Fibroblast of gingiva (primary cell): ENCODE results near the gene C11orf52.
"Not testable (repeated sequence)": the region's sequence is repeated elsewhere in the genome, so short reads cannot be mapped to it uniquely, and the experiment has no call there.

Experiments used
- DNase-seq: peaks from one replicate; pipeline ENCODE4 v3.0.0-alpha.2; 2011; ENCODE audit warnings: low read depth

C11orf52 gene

DNA sequence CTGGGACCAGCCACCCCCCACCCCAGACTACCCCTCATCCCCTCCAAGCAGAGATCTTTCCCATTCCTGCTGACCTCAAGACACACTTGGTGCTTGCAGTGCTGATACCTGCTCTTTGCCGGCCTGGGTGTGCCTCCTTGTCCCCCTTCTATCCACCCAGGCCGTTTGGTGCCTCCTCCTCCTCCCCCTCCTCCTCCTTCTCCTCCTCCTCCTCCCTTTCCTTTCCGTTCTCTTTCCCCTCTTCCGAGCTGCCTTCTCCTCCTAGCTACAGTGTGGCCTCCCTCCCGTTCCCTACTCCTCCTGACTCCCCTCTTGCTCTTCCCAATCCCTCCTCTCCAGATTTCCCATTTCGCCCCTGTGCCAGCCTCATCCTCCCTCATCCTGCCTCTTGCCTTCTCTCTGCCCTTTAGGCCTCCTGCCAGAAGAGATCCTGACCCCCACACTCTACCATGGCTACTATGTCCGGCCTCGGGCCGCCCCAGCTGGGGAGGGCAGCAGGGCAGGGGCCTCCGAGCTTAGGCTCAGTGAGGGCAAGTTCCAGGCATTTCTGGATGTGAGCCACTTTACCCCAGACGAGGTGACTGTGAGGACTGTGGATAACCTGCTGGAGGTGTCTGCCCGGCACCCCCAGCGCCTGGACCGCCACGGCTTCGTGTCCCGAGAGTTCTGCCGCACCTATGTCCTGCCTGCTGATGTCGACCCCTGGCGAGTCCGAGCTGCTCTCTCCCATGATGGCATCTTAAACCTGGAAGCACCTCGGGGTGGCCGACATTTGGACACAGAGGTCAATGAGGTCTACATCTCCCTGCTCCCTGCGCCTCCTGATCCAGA, 5.5 kb upstream of the C11orf52 start:
- no peak for DNase-seq

DNA sequence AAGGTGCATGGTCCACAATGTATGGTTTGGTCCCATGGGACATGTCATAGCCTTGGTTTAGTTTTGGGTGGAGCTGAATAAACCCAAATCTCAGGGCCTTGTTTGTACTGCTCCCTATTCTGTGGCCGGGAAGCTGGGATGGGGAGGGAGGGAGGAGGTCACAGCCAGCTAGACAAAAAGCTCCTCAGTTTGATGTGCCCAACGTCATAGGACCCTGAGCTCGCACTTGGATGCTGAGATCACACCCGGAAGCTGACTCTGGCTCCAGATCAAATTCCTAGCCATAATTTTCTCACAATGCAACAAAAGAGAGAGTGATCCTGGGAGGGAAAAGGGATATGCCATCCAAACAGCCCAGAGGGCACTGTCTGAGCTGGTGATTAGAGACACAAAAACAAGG, 4.7 kb upstream of the C11orf52 start:
- peak; percentile 33 for DNase-seq

GRCh38 chr11:111916768-111917167, 1.9 kb upstream of the C11orf52 start:
- no peak for DNase-seq

DNA sequence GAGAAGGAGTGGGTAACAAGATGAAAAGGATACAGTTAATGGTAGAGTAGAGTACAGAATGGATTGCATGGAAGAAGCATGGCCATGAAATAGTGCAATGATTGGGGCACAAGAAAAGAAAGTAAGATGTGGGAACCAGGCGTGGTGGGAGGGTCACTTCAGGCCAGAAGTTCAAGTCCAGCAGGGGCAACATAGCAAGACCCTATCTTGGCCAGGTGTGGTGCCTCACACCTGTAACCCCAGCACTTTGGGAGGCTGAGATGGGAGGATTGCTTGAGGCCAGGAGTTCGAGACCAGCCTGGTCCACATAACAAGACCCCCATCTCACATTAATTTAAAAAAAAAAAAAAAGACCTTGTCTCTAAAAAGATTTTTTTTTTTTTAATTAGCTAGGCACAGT, 1.4 kb upstream of the C11orf52 start:
- no peak for DNase-seq

DNA sequence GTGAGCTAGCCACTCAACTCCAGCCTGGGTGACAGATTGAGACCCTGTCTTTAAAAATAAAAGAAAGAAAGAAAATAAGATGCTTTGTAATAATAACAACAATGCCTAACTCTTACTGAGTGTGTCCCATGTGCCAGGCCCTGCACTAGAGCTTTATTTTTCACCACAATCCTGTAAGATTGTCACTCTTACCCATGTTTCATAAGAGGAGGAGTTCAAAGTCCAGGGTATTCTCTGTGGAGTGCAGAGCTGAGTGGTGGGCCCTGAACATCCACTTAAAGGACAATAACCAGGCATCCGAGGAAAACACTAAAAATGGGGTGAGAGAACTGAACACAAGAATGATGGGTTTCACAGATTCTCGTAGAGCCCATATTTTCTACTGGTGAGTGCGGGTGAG, 925 bp upstream of the C11orf52 start:
- DNase-seq: no peak

GRCh38 chr11:111920908-111921307, 2.2 kb downstream of the C11orf52 start:
- DNase-seq: no peak

DNA sequence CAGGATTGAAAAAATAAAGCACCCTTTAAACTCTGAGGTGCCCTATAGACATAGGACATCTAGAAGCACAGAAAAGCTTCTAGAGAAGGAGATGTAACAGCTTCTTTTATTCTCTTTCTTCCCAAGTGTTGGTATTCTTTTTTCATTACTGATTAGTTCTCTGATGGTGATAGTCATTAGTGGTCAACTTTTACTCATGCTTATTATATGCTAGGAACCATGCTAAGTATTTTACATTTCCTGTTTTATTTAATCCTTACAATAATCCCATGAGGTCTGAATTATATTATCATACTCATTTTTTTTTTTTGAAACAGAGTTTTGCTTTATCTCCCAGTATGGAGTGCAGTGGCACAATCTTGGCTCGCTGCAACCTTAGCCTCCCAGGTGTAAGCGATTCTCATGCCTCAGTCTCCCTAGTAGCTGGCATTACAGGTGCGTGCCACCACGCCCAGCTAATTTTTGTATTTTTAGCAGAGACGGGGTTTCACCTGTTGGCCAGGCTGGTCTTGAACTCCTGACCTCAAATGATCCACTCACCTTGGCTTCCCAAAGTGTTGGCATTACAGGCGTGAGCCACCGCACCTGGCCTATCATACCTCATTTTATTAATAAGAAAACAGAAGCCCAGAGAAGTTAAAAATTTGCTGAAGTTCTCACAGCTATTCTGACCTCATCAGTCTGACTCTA, 3.0 kb downstream of the C11orf52 start:
- DNase-seq: no peak

DNA sequence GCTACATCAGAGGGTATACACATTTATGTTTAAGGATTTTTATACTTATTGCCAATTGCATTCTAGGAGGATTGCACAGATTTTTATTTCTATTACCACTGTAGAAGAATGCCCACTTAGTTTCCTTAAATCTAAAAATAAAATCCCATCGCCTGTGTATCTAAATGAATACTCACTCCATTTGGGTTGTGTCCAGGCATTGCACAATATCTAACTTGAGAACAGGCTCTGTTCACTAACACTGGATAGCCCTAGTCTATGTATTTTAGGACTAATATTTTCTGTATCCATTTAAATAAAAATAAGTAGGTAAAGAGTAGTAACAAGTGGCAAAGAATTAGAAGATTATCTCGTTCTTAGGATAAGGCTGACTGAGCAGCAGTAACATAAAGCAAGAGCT, 4.1 kb downstream of the C11orf52 start:
- DNase-seq: peak; percentile 82

- DNase-seq: peak; percentile 50
Measured at GRCh38 chr11:111923351-111923788, 4.7 kb downstream of the C11orf52 start.

- no peak for DNase-seq
Measured at GRCh38 chr11:111923951-111924350, 5.2 kb downstream of the C11orf52 start.

DNA sequence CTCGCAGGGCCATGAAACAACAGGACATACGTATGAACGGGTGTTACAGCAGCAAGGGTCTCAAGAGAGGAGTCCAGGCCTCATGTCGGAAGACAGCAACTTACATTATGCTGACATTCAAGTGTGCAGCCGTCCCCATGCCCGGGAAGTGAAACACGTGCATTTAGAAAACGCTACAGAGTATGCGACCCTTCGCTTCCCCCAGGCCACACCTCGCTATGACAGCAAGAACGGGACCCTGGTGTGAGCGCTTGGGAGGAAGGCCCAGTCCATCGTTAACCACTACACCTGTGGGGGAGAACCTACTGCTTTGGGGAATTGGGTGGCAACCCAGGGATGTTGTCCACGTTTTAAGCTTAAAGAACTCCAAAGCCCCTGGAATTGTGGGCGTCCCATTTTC, 7.2 kb downstream of the C11orf52 start:
- DNase-seq: no peak

DNA sequence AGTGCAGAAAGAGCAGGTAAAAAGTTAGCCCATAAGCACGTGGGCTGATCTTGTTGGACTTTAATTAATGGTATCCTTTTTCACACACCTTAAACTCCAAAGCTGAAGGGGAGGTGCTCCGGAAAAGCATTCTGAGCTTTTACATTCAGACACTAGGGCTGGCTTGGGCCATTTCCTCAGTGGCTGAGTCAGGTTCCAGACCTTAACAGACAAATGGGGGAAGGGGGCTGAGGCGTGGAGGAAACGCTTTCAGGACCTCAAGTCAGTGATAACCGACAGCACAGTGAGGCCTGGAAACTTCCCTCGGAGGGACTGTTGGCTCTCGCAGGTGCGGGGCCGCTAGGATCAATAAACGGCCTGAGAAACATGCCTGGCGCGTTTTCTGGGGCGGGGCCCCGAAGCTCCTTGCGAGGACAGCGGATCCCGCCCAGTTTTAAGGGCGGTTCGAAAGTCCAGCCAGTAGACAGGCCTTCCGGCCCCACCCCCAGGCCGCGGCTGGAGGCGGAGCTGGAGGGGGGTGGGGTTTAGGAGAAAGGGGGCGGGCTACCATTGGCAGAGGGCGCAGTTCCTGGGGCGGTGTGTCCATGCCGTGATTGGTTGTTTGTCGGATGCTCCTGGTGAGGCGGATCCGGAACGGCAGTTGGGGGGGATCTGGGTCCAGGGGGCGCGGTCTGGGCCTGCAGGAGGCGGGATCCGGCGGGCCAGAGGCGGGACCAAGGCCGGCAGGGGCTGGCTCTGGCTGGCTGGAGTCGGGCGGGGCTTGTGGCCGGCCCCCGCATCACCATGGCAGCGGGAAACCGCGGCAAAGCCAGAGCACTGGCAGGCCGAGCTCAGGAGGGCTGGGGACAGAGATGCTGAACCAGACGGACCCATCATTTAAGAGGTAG, 8.0 kb downstream of the C11orf52 start:
- DNase-seq: peak; percentile 97

DNA sequence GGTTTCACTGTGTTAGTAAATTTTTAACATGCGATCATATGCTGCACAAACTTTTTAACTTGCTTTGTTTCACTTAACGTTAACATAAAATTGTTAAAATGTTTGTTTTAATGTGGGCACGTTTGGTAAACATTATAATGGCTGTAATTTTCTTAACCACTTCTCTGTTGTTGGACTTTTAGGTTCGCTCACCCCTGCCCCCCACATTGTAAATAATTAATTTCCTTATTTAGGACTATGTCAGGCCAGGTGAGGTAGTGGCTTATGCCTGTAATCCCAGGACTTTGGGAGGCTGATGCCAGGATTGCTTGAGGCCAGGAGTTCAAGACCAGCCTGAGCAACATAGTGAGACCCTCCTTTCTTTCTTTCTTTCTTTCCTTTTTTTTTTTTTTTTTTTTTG, 11.8 kb downstream of the C11orf52 start:
- DNase-seq: no peak

- DNase-seq: no peak
Measured at GRCh38 chr11:111932611-111932950, 13.9 kb downstream of the C11orf52 start.

- DNase-seq: not testable (repeated sequence)
Measured at GRCh38 chr11:111933176-111933575, 14.5 kb downstream of the C11orf52 start.

GRCh38 chr11:111933872-111934271, 15.2 kb downstream of the C11orf52 start:
- DNase-seq: no peak

GRCh38 chr11:111934306-111934705, 15.6 kb downstream of the C11orf52 start:
- no peak for DNase-seq

DNA sequence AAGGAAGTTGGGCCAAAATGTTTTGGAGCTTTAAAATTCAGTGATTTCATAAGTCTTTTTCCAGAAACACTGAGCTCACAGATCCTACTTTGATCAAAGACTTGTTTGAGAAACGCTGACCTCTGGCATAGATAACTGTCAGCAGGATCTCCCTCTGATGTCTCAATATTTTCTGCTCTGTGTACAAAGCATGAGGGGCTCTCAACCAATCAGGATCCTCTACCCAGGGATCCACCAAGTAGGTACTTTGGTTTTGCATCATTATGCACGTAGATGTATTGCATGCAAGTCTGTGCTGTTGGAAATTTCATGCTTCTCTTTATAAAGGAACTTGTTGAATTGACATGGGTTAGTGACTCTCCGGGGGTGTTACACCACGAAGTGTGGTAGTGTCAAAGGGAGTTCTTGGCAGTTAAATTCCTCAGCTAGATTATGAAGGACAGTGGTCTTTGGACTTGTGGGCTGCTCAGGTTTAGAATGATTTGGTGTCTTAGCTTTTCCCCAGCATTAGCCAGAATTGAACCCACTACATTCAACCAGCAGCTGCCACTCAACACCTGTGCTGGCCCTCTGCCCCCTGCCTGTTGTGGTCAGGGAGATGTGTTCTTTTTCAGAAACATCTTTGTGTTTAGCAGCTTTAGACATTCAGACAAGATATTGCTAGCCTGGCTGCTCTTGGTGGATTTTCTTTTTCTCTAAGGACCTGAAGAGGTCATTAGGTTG, 16.8 kb downstream of the C11orf52 start:
- DNase-seq: peak; percentile 64

- no peak for DNase-seq
Measured at GRCh38 chr11:111936040-111936540, 17.4 kb downstream of the C11orf52 start.

GRCh38 chr11:111937461-111937769, 18.7 kb downstream of the C11orf52 start:
- no peak for DNase-seq

DNA sequence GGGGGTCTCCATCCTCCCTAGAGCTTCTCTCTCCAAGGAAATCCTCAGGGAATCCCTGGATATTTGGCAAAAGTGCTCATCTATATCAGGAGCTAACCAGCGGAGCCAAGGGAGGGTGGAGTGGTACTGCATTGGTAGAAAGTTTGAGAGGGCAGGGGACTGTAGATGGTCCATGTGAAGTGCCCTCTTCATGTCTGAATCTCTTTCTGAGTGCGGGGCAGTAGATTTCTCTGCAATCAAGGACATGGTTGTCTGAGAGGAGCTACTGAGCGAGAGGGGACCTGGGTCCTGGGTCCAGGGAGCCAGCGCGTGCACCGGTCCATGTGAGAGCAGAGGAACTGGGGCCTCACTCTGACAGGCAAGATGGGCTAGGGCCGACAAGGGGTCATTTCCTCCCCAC, 19.1 kb downstream of the C11orf52 start:
- no peak for DNase-seq

GRCh38 chr11:111938687-111939160, 20.0 kb downstream of the C11orf52 start:
- peak; percentile 47 for DNase-seq
